Islet of Langerhans (tissue), 1 donor: ENCODE results near the gene GRK4.
"Not testable (repeated sequence)": the region's sequence is repeated elsewhere in the genome, so short reads cannot be mapped to it uniquely, and the experiment has no call there.

ENCODE experiments used
- FAIRE-seq: peaks from one replicate; lab custom pipeline; 2011; peaks lifted over from hg19 to GRCh38; lab: Jason Lieb, UNC

Gene GRK4

DNA sequence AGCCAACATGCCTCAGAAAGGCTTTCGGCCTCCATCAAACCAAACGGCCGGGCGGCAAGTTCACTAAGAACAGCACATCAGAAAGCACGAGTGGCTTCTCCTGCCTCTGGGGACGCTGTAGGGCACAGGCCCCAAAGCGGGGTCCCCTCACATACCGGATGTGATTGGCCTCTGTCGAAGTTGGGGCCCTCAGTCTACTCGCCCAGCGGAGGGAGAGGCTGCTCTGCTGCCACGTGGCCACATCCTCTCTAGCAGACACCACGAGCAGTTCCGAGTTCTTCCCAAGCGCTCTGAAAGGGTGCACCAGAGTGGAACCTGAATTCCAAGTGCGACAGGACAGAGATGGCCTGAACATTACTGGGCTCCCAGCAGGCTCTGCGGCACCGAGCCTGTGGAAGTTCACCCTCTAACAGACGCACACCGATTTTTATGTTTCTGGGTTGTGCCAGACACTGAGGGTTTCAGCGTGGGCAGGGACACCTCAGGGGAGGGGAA is 21.3 kb upstream of the GRK4 start:
- no peak for FAIRE-seq

DNA sequence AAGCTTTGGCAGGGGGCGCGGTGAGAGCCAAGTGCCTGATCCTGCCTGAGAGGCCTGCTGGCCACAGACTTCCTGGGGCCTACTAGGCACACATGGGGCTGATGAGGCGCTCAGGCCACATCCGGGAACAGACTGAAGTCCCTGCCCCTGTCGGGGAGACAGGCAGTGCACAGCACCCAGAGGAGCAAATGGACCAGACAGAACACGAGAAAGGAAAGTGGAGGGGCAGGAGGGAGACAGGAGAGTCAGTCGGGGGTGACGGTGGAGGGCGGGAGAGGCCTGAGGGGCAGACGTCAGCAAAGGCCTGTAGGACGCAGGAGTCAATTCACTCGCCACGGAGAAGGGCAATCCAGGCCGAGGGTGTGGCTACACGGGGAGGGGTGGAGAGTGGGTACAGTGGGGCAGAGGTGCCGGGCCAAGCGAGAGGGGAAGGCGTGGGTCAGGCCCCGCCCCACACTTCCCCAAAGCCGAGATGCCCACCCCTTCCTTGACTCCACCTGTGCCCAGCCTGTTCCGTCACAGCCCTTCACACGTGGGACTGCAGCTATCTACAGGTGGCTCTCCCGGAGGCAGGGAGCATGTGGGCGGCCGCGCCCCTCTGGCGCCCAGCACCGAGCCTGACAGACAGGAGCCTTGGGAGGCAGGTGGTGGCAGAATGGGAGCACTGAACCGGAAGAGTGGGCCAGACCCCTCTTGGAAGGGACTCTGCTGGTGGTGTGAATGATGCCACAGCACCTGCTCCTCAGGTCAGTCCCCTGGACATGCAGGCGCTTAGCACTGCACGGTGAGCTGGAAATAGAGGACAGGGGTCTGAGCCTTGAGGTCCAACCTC is 20.6 kb upstream of the GRK4 start:
- FAIRE-seq: no peak

DNA sequence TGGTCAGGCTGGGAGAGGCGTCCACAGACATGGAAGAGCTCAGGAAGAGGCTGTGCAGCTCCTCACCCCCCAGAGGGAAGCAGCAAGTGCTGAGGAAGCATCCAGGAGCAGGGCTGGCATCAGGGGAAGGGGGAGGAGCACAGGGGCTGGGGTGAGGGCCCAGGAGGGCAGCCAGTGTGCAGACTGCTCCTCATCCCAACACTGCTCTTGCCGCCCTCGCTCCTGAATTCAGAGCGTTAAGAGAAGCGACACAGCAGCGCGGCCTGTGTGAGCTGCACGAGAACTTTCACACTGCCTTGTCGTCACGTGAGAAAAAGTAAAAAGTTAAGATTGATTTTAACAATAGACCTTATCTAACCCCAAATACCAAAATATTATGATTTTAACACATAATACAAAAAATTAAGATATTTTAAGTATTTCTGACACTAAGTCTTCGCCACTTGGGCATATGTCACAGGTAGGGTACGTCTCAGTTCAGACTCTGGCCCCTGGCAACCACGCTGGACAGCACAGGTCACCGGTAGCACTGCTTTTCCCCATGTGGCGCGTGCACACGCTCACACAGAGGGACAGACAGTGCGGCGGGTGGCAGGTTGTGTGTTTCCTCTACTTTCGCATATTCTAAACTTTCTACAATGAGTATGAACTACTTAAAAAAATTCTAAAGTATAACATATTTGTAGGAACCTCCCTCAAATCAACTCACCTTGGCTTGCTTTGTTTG is 19.8 kb upstream of the GRK4 start:
- no peak for FAIRE-seq

DNA sequence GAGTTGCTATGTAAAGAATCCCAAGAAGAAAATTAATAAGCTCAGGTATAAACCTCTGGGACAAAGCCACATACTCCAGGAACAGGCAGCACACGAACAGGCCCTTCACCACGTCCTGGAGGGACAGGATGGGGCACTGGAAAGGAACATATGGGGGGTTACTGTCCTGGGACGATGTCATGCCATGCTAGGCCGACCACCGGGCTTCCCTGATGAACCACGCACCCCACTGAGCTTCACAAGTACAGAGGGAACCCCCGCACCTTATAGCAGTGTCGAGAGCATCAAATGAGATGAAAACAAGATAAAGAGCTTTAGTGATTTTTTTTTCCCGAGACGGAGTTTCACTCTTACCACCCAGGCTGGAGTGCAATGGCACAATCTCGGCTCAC is 19.3 kb upstream of the GRK4 start:
- no peak for FAIRE-seq

DNA sequence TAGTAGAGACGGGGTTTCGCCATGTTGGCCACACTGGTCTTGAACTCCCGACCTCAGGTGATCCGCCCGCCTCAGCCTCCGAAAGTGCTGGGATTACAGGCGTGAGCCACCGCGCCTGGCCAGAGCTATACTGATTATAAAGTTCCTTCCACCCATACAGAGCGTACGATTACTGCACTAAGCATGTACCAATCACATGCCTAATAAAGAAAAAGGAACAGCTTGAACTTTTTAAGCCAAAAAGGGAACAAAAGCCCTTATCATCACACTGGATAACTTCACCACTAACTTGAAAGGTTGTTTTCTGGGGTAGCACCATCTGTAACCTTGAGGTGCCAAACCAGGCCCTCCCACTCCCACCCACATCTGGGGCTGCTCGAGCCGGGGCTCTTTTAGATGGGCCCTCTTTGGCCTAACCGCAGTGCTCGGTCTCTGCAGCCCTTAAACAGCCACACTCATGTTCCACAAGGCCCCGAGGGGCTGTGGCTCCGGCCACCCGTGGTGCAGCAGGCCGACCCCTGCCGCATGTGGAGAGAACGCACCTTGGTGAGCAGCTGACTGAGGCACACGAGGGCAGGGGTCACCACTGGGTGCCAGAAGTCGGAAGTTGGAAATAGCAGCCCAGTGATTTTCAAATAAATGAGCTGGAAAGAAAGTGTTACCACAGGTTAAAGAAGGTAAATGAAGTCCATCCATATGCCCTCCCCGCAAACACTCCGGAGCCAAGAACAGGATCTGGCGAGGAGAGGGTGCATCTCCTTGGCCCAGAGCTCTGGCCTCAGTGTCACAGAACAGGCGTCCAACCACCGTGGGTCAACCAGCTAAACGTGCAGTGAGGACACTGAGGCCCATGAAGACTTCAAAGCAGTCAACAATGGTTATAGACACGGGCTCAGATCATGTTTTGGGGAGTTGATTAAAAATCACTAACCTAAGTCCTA is 18.5 kb upstream of the GRK4 start:
- FAIRE-seq: no peak

DNA sequence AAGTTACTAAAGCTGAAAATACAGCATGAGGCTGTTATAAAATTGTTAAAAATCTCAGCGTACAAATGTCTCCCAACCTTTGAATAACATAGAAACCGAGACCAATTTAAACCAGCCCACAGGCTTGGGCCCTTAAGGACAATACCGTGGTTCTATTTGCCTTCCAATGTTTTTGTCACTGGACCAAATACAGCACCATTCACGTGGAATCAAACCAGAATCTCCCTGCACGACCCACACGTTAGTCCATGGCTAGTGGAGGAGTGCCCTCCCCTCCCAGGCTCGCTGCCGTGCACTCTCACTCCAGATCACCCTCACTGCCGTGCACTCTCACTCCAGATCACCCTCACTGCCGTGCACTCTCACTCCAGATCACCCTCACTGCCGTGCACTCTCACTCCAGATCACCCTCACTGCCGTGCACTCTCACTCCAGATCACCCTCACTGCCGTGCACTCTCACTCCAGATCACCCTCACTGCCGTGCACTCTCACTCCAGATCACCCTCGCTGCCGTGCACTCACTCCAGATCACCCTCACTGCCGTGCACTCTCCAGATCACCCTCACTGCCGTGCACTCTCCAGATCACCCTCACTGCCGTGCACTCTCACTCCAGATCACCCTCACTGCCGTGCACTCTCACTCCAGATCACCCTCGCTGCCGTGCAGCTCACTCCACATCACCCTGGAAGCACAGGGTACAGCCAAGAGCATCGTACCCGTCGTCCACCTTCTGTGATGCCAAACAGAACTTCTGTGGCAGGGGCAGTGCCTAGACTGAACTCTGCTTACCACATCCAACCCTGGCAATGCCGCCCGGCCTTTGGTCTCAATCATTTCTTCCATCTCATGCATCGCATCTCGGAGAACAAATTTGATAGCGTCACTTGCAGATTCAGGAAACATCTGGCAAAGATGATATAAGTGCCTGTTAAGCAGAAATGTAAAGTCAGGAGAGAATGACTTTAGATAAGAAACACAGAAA is 17.5 kb upstream of the GRK4 start:
- not testable (repeated sequence) for FAIRE-seq

DNA sequence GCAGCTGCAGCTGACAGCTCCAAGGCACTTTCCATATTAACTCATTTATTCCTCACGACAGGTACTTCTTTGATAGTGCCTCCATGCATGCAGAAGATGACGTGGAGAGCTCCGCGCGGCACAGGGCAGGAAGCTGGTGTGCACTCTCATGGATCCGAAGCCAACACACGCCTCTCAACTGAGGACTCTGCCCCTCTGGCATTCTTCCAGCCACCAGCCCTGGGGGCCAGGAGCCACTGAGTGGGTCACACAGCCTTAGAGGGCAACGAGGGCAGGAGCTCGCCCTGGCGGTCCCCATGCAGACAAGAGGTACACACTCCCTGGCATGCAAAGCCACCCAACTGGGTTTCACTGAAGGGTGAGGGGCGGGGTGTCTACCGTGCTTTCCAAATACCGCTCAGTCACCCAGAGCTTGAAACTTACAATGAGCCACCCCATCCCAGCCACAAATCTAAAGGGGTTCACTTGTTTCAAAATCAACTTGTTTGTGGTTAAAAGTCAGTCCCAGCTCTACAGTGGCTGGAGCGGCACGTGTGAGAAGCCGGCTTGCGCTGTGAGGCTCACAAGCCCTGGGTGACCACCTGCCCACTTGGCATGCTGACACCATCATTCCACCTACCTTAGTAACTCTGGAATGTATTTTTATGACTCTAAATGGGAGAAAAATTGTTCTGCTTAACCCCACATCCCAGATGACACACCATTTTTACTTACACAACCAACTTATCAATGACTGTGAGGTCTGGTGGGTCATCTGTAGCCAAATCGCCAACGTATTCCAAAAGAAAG is 16.4 kb upstream of the GRK4 start:
- FAIRE-seq: no peak

DNA sequence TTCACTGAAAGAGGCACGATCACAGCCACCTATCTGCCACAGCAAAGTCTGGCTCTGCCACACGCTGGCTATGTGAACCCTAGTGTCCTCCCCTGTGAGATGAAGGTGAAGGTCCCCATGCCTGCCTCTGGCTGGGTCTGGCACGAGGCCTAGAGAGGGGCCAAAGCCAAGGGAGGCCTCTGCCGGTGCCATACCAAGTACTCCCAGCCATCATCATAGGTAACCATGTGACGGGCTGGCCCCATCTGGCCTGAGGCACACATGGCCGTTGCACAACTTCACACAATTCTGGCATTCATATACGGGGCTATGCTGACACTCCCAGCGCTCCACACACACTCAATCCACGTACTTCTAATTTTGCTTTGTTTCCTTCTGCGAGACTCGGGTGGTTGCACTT is 15.4 kb upstream of the GRK4 start:
- FAIRE-seq: no peak

DNA sequence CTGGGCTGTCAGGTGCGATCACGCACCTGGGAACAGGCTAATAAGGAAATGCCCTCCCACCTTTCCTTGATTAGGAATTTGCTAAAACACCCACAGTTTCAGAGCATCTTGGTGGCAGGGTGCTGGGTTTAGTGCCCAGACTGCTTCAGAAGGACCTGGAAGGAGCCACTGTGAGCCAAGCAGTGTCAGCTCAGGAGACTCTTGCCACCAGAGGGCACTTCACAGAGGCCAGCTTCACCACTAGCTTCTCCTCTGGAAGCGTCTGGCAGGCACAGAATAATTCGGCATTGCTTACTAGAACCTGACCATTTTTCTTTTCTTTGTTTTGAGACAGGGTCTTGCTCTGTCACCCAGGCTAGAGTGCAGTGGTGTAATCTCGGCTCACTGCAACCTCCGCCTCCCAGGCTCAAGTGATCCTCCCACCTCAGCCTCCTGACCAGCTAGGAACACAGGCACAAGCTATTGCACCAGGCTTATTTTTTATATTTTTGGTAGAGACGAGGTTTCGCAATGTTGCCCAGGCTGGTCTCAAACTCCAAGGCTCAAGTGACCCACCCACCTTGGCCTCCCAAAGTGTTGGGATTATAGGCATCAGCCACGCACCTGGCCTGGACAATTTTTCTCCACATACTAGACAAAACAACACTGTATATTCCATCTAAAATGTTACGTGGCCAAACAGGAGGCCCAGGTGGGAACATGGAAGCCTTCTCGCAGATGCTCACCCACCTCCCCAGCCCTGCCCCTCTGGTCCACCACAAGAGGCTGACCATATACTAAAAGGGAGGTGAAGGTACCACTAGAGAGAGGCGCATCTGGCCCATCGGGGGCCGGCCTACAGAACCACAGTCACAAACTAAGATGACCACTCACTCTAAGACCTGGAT is 14.2 kb upstream of the GRK4 start:
- FAIRE-seq: no peak

DNA sequence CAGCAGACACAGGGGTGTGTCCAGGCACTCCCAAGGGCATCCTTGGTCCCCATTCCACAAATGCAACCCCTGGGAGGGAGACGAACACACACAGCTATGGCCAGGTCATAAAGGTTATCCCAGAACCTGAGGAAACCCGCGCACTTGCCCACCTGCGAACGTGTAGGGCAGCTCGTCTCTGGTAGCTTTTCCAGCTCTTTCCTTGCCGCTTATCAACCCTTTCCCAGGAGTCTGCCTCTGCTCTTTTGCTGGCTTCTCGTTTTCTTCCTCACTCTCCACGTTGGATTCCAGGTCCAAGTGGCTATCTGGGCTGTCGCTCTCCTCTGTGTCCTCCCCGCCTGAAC is 13.6 kb upstream of the GRK4 start:
- no peak for FAIRE-seq

DNA sequence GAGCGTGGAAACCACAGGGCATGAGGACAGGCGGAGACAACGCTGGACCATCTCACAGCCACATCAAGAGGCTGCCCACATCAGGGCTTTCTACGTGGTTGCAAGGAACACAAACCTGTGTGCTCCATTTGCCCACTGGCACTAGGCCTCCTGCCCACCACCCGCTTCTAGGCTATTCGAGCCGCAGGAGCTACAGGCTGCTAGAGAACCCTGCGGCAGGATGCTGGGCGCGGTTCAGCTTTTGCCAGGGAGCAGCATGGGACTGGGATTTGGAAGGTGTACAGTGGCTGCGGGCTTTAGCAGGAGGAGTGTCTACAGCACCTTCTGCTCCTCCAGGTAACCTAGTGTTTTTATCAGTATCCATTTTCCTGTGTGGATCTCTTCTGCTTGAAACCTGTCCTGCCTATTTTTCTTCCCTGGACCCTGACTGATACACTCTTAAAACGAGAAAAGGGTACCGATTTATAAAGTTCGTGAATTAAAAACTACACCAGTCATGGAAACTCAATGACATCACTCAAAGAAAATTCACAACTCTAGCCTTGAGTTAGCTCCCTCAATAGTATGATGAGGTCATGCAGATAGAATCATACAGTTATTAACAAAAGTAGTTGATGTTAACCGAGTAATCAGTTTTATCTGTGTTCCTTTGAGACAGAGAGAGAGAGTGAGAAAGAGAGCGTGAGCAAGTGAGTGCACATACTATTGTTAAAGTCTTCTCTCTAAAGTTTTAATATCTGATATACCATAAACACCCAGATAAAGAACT is 13.0 kb upstream of the GRK4 start:
- FAIRE-seq: no peak

DNA sequence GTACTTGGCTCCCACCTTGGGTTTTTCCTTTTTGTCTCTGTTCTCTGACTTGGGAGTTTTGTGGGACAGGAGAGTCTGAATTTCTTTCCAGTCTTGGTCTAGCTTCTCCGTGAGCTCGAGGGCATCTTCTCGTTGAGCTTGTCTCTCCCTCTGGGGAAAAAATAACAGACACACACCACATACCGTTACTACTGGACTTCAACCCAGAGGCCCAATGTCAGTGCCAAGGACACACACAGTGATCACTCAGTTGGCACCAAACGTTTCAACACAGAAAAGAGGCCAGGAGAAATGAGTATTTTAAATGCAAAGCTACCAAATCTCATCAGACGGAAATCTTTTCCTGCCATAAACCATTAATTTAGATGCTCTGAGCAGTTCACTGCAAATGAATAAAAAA is 9.9 kb upstream of the GRK4 start:
- no peak for FAIRE-seq

DNA sequence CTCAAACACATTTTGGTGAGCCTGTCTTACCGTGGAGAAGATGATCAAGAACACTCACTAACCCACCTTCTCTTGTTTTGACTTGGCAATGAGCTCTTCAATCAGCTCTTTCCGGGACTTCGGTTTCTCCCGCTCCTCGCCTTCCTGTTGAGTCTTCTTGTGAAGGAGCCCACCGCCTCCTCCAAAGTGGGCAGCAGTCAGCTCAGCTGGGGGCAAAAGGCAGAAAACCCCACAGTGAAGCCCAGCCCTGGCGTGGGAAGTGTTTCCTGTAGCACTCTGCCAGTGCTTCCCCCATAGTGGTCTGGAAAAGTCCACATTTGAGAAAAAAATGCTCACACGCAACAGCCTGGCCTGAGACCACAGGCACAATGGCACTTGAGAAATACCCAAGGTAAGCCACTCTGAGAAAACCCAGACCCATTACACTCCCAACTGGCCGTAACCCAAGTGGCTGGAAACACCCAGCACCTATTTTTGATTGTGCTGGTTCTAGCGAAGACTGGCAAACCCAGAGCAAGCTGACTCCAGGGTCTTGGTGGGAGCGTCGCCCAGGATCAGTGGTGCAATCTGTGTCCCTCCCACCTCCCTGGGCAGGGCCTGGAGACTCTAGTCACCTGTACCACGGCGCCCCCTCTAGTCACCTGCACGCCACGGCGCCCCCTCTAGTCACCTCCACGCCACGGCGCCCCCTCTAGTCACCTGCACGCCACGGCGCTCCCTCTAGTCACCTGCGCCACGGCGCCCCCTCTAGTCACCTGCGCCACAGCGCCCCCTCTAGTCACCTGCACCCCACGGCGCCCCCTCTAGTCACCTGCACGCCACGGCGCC is 8.8 kb upstream of the GRK4 start:
- no peak for FAIRE-seq

DNA sequence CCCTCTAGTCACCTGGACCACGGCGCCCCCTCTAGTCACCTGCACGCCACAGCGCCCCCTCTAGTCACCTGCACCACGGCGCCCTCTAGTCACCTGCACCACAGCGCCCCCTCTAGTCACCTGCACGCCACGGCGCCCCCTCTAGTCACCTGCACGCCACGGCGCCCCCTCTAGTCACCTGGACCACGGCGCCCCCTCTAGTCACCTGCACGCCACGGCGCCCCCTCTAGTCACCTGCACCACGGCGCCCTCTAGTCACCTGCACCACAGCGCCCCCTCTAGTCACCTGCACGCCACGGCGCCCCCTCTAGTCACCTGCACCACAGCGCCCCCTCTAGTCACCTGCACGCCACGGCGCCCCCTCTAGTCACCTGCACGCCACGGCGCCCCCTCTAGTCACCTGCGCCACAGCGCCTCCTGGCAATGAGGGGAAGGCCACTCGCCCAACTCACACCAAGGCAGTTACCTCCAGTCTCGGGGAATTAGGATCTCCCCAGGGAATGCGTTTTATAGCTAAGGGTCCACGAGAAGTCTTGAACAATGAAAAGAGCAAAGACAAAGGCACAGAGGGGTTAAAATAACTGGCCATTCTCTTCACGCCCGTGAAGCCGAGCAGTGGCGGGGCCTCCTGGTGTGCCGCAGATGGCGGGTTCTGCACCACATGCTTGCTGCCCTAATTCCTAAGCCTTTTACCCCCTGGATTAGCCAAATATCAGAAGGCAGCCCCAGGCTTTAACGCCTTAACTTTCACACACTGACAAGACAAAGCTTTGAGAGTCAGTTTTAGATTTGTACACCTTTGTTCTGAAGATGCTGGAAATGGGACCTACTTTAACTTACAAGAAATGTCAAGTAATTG is 8.0 kb upstream of the GRK4 start:
- not testable (repeated sequence) for FAIRE-seq

DNA sequence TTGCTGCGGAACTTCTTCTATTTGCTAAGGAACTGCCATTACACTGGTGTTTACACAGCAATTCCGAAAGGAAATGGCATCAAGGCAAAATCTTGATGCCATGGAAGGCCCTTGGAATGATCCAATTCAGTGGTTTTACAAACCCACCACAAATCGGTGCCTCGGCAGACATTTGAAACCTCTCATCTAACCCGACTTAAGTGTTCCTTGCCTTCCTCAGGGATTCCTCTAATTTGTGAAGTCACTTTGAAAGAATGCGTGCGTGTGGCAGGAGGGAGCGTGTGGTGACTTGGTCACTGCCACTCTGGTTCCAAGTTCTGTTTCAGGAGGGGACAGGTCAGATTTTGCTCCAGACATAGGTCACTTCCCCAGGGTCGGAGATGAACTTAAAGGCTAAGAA is 4.9 kb upstream of the GRK4 start:
- no peak for FAIRE-seq

DNA sequence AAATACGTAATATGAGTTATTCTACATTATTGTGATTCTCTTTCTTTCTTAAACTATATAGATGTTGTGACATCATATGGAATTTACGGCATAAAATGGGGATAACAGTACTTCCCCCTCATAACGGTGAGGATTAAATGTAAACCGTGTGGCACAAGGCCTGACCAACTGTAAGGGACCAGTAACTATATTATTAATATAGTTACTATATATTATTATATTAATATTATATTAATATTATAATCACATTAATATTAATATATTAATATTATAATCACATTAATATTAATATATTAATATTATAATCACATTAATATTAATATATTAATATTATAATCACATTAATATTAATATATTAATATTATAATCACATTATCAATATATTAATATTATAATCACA is 2.9 kb upstream of the GRK4 start:
- not testable (repeated sequence) for FAIRE-seq

DNA sequence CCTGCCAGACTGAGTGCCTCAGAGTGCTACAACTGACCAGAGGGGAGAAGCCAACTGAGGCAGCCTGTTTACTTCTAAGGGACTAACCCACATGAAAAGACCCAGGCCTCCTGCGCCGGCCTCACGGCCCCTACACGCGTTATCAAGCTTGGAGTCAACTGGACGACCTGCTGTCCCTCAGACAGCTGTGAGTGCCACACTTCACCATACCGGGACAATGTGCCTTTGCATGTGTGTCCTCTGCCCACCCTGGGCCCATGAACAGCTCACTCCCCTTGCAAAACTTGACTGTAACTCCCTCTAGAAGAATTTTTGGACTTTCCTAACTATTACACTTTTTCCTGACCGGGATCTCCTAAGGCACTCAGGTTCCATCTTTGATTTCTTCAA is 2.0 kb upstream of the GRK4 start:
- FAIRE-seq: no peak
